ENCODE measurements around the gene TSHZ2. TPM values are rescaled to one million over a fixed set of nuclear protein-coding genes. Genes with fewer than 3 reads are reported as not detected.

TSHZ2 gene
- total RNA-seq, 2 experiments from 2014 or later, result 0.38 to 0.54 TPM

- intact Hi-C loops (cut with micrococcal nuclease), result no loop called here
- CTCF ChIA-PET, result interaction anchor here (1.5 kb wide), 1 partner anchor 12 kb away, joined by 3 read pairs; no protein-coding TSS in a partner anchor
Observed at GRCh38 chr20:53359425-53359824, 387.3 kb downstream of the TSHZ2 start.

GRCh38 chr20:53360852-53361251, 388.7 kb downstream of the TSHZ2 start:
- Mint-ChIP-seq H3K27me3 (no peaks in the 10 kb centered on the region), H3K9me3 (peaks cover 6% of the 10 kb centered on the region), H3K36me3 (ENCODE audit: low read depth) (no peaks in the 10 kb centered on the region), H3K27ac (no peak overlapping the region), H3K4me1 (ENCODE audit: low read depth) (no peaks in the 10 kb centered on the region), H3K4me3 (no peak overlapping the region)
- POLR2A ChIA-PET, result no interaction called here
- DNase-seq (no peak), ATAC-seq (no peak)
- TF ChIP-seq CTCF (IDR thresholded peaks at IDR 0.05), result no peak
- CTCF ChIA-PET, result no interaction called here
- intact Hi-C loops (cut with micrococcal nuclease), result no loop called here

More at GRCh38 chr20:53359425-53359824, 387.3 kb downstream of the TSHZ2 start:
- Mint-ChIP-seq H3K4me3 (no peak overlapping the region), H3K36me3 (ENCODE audit: low read depth) (no peaks in the 10 kb centered on the region), H3K27ac (no peak overlapping the region), H3K4me1 (ENCODE audit: low read depth) (no peaks in the 10 kb centered on the region), H3K27me3 (no peaks in the 10 kb centered on the region), H3K9me3 (peaks cover 11% of the 10 kb centered on the region)
- POLR2A ChIA-PET, result no interaction called here
- no peak for DNase-seq
- no peak for ATAC-seq
- TF ChIP-seq CTCF (IDR thresholded peaks at IDR 0.05), result no peak

- no peak for ATAC-seq
- H3K27ac Mint-ChIP-seq, result no peak overlapping the region
- intact Hi-C loops (cut with micrococcal nuclease), result no loop called here
- no peaks in the 10 kb centered on the region for H3K9me3 Mint-ChIP-seq
- DNase-seq, result no peak
- no peaks in the 10 kb centered on the region for H3K4me1 Mint-ChIP-seq (ENCODE audit: low read depth)
- CTCF ChIA-PET, result no interaction called here
- no peak overlapping the region for H3K4me3 Mint-ChIP-seq
- TF ChIP-seq CTCF (IDR thresholded peaks at IDR 0.05), result no peak
- H3K36me3 Mint-ChIP-seq (ENCODE audit: low read depth), result no peaks in the 10 kb centered on the region
- no peaks in the 10 kb centered on the region for H3K27me3 Mint-ChIP-seq
- POLR2A ChIA-PET, result no interaction called here
Observed at GRCh38 chr20:53362736-53363135, 390.6 kb downstream of the TSHZ2 start.

DNA sequence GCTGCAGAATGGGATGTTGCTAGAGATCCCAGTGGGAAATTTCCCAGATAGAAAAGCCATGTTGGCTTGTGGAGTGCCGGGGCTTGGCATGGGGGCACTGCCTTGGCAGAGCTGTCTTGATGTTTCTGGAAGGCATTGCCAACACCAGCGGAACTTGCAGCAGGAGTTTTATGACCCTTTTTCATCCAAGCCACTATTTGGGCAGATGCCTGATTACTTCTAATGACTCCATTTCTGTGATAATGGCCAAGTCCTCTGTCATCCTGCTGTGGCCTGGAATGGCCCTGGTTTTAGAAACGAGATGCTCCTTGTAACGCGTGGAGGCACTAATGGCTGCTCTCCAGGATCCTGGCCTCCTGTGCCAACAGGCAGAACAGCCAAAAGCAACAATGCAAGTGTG, 392.5 kb downstream of the TSHZ2 start:
- Mint-ChIP-seq H3K9me3 (no peaks in the 10 kb centered on the region), H3K4me1 (ENCODE audit: low read depth) (peaks cover 1% of the 10 kb centered on the region), H3K27ac (no peak overlapping the region), H3K4me3 (no peak overlapping the region), H3K27me3 (no peaks in the 10 kb centered on the region), H3K36me3 (ENCODE audit: low read depth) (no peaks in the 10 kb centered on the region)
- ATAC-seq, result no peak
- POLR2A ChIA-PET, result no interaction called here
- DNase-seq, result no peak
- intact Hi-C loops (cut with micrococcal nuclease), result no loop called here
- CTCF ChIA-PET, result no interaction called here
- TF ChIP-seq CTCF (IDR thresholded peaks at IDR 0.05), result no peak

- no peak for TF ChIP-seq CTCF (IDR thresholded peaks at IDR 0.05)
- ATAC-seq, result no peak
- Mint-ChIP-seq H3K4me1 (ENCODE audit: low read depth) (peaks cover 4% of the 10 kb centered on the region), H3K4me3 (no peak overlapping the region), H3K27me3 (no peaks in the 10 kb centered on the region), H3K9me3 (no peaks in the 10 kb centered on the region), H3K36me3 (ENCODE audit: low read depth) (no peaks in the 10 kb centered on the region), H3K27ac (no peak overlapping the region)
- no peak for DNase-seq
- ChIA-PET POLR2A (no interaction called here), CTCF (no interaction called here)
- intact Hi-C loops (cut with micrococcal nuclease), result no loop called here
Observed at GRCh38 chr20:53365076-53365475, 392.9 kb downstream of the TSHZ2 start.
